HG03342 (cell line): ENCODE results near the gene SNX1.
"Not testable (repeated sequence)": the region's sequence is repeated elsewhere in the genome, so short reads cannot be mapped to it uniquely, and the experiment has no call there.

Source experiments
- ATAC-seq: cut with Tn5 transposase; IDR thresholded peaks from one replicate; pipeline ENCODE4 v1.9.1; 2021; ENCODE audit warnings: mild to moderate bottlenecking, moderate library complexity; ENCODE audit not compliant: unreplicated experiment

SNX1 gene

GRCh38 chr15:64072812-64073211, 23.0 kb upstream of the SNX1 start:
- no peak for ATAC-seq

DNA sequence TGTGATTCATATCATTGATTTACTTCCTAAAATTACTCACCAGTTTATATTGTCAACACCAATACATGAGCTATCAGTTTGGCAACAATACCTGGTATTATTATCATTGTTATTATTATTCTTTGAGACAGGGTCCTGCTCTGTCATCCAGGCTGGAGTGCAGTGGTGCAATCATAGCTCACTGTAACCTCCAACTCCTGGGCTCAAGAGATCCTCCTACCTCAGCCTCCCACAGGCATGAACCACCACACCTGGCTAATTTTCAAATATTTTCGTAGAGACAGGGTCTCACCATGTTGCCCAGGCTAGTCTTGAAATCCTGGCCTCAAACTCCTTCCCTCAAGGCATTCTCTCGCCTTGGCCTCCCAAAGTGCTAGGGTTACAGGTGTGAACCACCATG, 22.3 kb upstream of the SNX1 start:
- not testable (repeated sequence) for ATAC-seq

- ATAC-seq, result no peak
Measured at GRCh38 chr15:64082757-64083156, 13.0 kb upstream of the SNX1 start.

DNA sequence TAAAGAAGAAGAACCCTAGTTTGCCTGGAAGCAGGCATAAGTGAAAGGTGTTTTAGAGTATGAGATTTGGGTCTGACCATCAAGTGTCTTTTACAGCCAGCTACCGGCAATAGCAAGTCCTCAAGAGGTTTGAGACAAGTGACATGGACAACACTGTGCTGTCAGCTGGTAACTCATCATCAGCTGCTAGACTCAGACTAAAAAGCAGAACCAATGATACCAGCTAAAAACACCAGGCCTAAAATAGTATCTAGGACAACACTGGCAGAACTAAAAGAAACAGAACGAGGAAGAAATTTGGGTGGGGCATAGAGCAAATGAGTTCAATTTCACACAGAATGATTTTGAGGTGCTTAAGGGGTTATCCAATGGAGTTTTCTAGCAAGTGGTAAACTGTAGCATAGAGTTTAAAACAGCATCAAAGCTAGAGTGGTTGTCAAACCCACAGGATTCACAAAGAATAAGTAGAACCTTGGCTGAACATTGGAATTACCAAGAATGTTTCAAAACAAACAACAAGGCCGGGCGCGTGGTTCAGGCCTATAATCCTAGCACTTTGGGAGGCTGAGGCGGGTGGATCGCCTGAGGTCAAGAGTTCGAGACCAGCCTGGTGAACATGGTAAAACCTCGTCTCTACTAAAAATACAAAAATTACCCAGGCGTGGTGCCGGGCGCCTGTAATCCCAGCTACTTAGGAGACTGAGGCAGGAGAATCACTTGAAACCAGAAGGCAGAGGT, 6.1 kb upstream of the SNX1 start:
- ATAC-seq, result no peak

DNA sequence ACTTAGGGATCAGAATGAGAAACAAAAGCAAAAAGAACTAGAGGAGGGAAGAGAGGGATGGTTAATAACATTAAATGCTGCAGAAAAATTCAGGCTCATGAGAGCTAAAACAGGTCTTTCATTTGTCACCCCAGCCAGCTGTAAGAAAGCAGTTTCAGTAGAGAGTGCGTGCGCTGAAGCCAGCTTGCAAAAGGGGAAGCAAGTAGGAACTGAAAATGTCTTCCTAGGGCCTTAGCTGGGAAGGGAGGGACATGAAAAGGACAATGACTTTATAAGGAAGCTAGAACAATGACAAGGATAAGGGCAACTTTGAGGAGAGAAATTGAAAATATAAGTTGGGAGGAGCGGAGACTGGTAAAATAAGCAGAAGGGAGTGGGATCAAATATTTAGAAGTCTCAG, 5.3 kb upstream of the SNX1 start:
- ATAC-seq, result no peak

DNA sequence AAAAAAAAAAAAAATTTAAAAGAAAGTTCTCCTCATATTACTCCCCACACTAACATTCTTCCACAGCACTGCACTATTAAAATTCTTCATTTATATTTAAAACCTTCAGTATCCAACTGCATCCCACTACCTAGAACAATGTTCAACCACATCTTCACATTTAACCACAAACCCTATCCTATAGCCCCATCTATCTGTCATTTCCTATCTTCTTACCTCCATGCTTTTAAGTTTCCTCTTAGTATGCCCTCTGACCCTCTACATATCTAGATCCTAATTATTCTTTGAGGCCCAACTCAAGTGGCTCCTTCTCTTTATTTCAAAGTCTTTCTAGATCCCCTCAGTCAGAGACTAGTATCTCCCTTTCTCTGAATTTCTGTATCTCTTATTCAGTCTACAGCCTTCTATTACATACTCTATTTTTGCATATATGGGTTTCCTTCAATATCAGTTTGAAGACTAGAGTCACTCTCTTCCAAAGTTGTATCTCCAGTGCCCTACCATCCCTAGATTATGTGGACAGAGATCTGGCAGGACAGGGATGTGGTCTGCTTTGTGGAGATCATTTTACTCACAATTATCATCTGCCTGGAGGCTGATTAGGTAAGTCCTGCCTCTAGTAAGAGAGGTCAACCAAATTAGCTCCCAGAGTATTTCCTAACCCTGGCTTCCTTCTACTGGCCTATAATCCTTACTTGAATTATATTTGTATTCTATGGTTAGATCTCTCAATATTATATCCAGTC, 3.5 kb upstream of the SNX1 start:
- no peak for ATAC-seq

- peak; percentile 20 for ATAC-seq
Measured at GRCh38 chr15:64092864-64093626, 2.7 kb upstream of the SNX1 start.

DNA sequence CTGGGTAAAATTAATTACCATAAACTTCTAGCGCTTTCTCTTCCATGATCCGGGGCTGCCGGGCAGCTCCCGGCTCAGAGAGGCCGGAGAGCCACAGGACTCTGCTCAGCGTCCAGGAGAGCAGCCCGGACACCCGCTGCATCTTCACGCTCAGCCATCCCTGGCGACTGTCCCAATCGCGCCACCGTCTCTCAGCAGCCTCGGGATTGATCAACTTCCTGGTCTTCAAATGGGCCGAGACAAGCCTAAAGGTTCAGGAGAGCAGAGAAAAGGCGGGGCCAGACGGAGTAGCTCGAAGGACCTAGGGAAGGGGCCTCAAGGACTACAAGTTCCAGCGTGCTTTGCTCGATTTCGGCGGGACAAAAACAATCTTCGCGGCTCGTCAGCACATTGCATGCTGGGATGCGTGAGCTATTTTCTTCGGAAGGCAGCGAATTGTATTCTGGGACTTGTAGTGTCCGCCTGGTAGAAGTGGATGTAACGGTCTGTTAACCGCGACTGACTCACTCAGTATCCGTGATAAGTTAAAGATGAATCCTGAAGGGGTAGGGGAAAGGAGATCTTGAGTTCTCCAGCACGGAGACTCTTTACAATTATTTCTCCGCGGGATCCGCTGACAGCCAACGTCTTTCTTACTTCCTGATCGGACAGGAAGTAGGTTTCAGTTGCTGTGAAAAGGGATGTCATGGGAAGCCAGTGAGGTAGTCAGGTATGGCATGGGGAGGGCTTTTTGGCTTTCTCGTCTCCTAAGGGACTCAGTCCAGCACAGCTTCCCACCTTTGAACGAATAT, 2.0 kb upstream of the SNX1 start, which contains the start of gene CIAO2A:
CIAO2A (minus strand) TSS at position 212 of the 791 bp plus-strand sequence; CDS start at position 142, 70 bp downstream.
- ATAC-seq, result peak; percentile 54

DNA sequence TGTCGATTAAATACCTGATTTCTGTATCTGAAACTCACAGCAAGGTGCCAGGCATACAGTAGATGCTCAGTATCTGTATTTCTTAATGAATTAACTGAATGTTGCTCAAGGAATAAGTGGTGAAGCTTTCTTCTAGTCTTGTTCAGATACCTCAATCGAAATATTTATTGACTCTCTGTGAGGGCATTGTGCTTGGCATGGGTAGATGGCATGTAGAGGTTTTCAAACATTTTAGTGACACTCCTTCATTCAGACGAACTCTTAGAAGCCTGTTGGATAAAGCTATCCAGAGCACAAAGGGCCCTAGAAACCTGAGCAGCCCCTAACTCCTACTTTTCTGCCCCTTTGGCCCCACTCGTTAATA, 369 bp upstream of the SNX1 start:
- no peak for ATAC-seq

- ATAC-seq, result no peak
Measured at GRCh38 chr15:64096668-64097384, 1.0 kb downstream of the SNX1 start.

- ATAC-seq, result no peak
Measured at GRCh38 chr15:64099379-64099778, 3.6 kb downstream of the SNX1 start.

DNA sequence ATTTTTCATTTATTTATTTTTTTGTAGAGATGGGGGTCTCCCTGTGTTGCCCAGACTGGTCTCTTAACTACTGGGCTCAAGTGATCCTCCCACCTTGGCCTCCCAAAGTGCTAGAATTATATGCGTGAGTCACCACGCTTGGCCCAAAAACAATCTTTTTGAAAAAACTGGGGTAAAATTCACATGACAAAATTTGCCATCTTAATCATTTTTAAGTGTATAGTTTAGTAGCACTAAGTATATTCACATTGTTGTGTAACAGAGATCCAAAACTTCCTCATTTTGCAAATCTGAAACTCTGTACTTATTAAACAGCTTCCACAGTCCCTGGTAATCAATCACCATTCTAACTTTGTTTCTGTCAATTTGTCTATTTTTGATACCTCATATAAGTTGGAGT, 5.2 kb downstream of the SNX1 start:
- ATAC-seq, result no peak

DNA sequence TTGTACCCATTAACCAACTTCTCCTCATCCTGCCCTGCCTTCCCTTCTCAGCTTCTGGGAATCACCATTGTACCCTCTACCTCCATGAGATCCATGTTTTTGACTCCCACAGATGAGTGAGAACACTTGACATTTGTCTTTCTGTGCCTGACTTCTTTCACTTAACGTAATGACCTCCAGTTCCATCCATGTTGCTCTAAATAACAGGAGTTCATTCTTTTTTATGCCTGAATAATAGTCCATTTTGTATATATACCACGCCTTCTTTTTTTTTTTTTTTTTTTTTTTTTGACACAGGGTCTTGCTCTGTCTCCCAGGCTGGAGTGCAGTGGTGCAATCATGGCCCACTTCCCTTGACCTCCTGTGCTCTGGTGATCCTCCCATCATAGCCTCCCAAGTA, 6.7 kb downstream of the SNX1 start:
- ATAC-seq, result no peak

DNA sequence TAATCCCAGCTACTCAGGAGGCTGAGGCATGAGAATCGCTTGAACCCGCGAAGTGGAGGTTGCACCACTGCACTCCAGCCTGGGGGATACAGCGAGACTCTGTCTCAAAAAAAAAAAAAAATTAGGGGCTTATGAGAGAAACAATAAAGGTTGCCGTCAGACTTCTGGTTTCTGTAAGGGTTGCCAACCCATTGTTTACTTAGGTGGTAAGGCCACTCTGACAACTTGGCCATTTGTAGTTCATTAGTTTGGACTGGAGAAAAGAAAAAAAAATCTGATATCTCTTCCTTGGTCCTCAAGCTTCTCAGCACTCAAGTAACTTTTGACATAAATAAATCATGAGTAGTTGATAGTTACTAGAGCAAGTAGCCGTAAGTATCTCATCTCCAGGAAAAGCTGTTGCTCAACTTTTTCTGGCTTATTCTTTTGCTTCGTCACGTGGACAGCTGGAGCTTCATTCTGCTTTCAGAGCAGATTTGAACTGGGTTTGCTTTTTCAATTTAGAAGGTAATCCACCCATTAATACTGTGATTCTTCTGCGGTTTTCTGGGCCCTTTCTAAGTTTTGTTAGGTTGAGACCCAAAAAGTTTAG, 9.4 kb downstream of the SNX1 start:
- no peak for ATAC-seq

- ATAC-seq, result no peak
Measured at GRCh38 chr15:64107337-64107736, 11.6 kb downstream of the SNX1 start.

GRCh38 chr15:64110108-64110701, 14.4 kb downstream of the SNX1 start:
- not testable (repeated sequence) for ATAC-seq

GRCh38 chr15:64110950-64111678, 15.3 kb downstream of the SNX1 start:
- ATAC-seq, result no peak

DNA sequence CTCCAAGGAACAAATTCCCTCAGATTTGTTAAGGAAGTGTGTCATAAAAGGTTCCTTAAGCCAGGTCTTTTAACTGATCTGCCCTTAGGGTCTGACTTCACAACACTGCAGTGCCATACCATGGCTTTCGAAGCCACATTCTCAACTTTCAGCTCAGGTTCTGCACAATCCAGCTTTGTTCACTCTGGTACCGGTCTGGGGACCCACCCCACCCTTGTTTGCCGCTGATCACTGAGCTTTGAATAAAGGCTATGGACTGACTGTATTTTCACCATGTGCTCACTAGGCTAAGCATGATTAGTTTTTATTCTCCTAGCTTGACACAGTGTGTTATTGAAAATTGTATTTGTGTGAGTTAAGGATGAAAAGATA, 15.9 kb downstream of the SNX1 start:
- ATAC-seq, result no peak
